ENCODE measurements around the gene TEX35.
"Not testable (repeated sequence)": the region's sequence is repeated elsewhere in the genome, so short reads cannot be mapped to it uniquely, and the experiment has no call there.

DNA sequence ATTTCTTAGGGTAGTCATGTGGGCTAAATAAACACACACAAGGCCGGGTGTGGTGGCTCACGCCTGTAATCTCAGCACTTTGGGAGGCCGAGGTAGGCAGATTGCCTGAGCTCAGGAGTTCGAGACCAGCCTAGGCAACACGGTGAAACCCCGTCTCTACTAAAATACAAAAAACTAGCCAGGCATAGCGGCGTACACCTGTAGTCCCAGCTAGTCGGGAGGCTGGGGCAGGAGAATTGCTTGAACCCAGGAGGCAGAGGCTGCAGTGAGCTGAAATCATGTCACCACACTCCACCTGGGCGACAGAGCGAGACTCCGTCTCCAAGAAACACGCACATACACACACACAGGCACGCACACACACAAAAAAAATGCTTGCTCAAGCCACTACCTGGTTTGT, 9.6 kb upstream of the TEX35 start:
- TF ChIP-seq EZH2 (IDR thresholded peaks at IDR 0.05); POLR2AphosphoS5 (IDR thresholded peaks at IDR 0.05; ENCODE audit: borderline replicate concordance, low read depth, low read length); FOXP2 (optimal IDR thresholded peaks at IDR 0.05; ENCODE audit: control extremely low read depth, extremely low read length, insufficient read depth): not testable (repeated sequence)
